Lung (tissue), 12 donors: ENCODE results near the gene ELFN1. TPM values are rescaled to one million over a fixed set of nuclear protein-coding genes. Genes with fewer than 3 reads are reported as not detected.

Source experiments
- ATAC-seq: fragments of 200-7000 bp; cut with Tn5 transposase; one replicate; pipeline ENCODE4 v1.9.1; 2020; ENCODE audit warnings: moderate number of reproducible peaks; ENCODE audit not compliant: insufficient read depth, low FRiP score
- DNase-seq, 3 donors: peaks; one replicate each; pipeline ENCODE4 v3.0.0-alpha.2; 2013 to 2017
- H3K27ac ChIP-seq, 2 donors: one replicate each; pipeline ENCODE4 v1.5.1; 2013; ENCODE audit warnings: mild to moderate bottlenecking in 2 of 2, moderate library complexity in 2 of 2, control low read depth in 1 of 2, inconsistent platforms in 1 of 2, low read depth in 1 of 2, low read length in 1 of 2
- H3K27me3 ChIP-seq, 3 donors: one replicate each; pipeline ENCODE4 v1.5.1; 2013; ENCODE audit warnings: low read length in 2 of 3; ENCODE audit not compliant: control insufficient read depth in 3 of 3, insufficient read depth in 3 of 3
- H3K36me3 ChIP-seq, 4 donors: one replicate each; pipeline ENCODE4 v1.5.1; 2013; ENCODE audit warnings: low read length in 4 of 4, mild to moderate bottlenecking in 1 of 4, moderate library complexity in 1 of 4; ENCODE audit not compliant: control insufficient read depth in 4 of 4, insufficient read depth in 4 of 4
- H3K4me1 ChIP-seq, 5 donors: one replicate each; pipeline ENCODE4 v1.5.1; 2013; ENCODE audit warnings: low read length in 5 of 5, mild to moderate bottlenecking in 2 of 5, moderate library complexity in 1 of 5; ENCODE audit not compliant: control insufficient read depth in 5 of 5, insufficient read depth in 5 of 5
- H3K4me3 ChIP-seq: one replicate; pipeline ENCODE4 v1.5.1; 2013; ENCODE audit warnings: mild to moderate bottlenecking, control low read depth, moderate library complexity
- H3K9ac ChIP-seq, 2 donors: one replicate each; pipeline ENCODE4 v1.5.1; 2013; ENCODE audit warnings: low read length in 2 of 2, control low read depth in 1 of 2; ENCODE audit not compliant: insufficient read depth in 1 of 2
- H3K9me3 ChIP-seq, 4 donors: one replicate each; pipeline ENCODE4 v1.5.1; 2013; ENCODE audit warnings: low read length in 3 of 4, mild to moderate bottlenecking in 1 of 4, moderate library complexity in 1 of 4; ENCODE audit not compliant: control insufficient read depth in 4 of 4, insufficient read depth in 3 of 4
- CTCF ChIP-seq: IDR thresholded peaks from 2 replicates; pipeline ENCODE4 v1.5.1; 2012; ENCODE audit warnings: mild to moderate bottlenecking; ENCODE audit errors: control extremely low read depth, extremely low read depth
- WGBS, 2 donors: extraction: QIAGEN DNeasy Blood & Tissue Kit; methylation state at CpG; one replicate each; pipeline ENCODE4 v1.1.7; 2013; 5-methylcytosine and 5-hydroxymethylcytosine counted together
- polyA plus RNA-seq, 2 donors: library from polyadenylated mRNA; stranded (reverse); fragments of 200-250 nt; gene quantifications; one replicate each; pipeline ENCODE4 v1.2.1, GENCODE V29; 2013
- total RNA-seq, 2 donors: library from RNA; depleted of rRNA in 1 of 2; stranded (reverse); fragments of >200 nt in 1 of 2; gene quantifications; one replicate each; pipeline ENCODE4 v1.2.1, GENCODE V29; 2014 to 2021
- donor health status: control.
- donor health status: control.
- donor health status: Bipolar disorder and iron deficiency.
- donor health status: healthy.
- donor health status: DM: yes; HTN: yes; CAD: no.

Gene ELFN1
- total and polyA plus RNA-seq, 4 donors, result 0.43 to 1.4 (median 1.0) TPM

GRCh38 chr7:1650363-1651030 is 19.6 kb upstream of the ELFN1 start:
- H3K36me3 ChIP-seq, result no peaks in the 10 kb centered on the region
- no peak for TF ChIP-seq CTCF
- H3K9ac ChIP-seq, result no peak overlapping the region
- H3K4me3 ChIP-seq, result no peak overlapping the region
- 78 to 87% methylated on average over 23 of the region's 23 CpGs for WGBS, 2 donors
- DNase-seq (peak in 1 of 3 donors; percentile 11), ATAC-seq (no peak)
- peaks cover 0 to 27% (median 4%) of the 10 kb centered on the region in 5 donors for H3K4me1 ChIP-seq
- peaks cover 0 to 7% (median 0%) of the 10 kb centered on the region in 4 donors for H3K9me3 ChIP-seq
- no peak overlapping the region for H3K27ac ChIP-seq
- peaks cover 4 to 19% (median 7%) of the 10 kb centered on the region in 3 donors for H3K27me3 ChIP-seq

- ATAC-seq (no peak), DNase-seq (peak in 1 of 3 donors; percentile 7)
- Histone ChIP-seq H3K36me3 (no peaks in the 10 kb centered on the region), H3K4me3 (no peak overlapping the region), H3K27ac (no peak overlapping the region), H3K9me3 (peaks cover 0 to 7% (median 0%) of the 10 kb centered on the region in 4 donors), H3K4me1 (peaks cover 0 to 27% (median 4%) of the 10 kb centered on the region in 5 donors), H3K9ac (no peak overlapping the region), H3K27me3 (peaks cover 4 to 19% (median 7%) of the 10 kb centered on the region in 3 donors)
- TF ChIP-seq CTCF, result no peak
- 73 to 87% methylated on average over 13 of the region's 13 CpGs for WGBS, 2 donors
Measured at GRCh38 chr7:1651031-1651446, 19.0 kb upstream of the ELFN1 start.

- peaks cover 4 to 14% (median 7%) of the 10 kb centered on the region in 3 donors for H3K27me3 ChIP-seq
- H3K27ac ChIP-seq, result no peak overlapping the region
- no peaks in the 10 kb centered on the region for H3K36me3 ChIP-seq
- DNase-seq (peak in 1 of 3 donors; percentile 4), ATAC-seq (no peak)
- no peak overlapping the region for H3K9ac ChIP-seq
- H3K9me3 ChIP-seq, result peaks cover 0 to 7% (median 0%) of the 10 kb centered on the region in 4 donors
- 81 to 87% methylated on average over 6 of the region's 6 CpGs for WGBS, 2 donors
- TF ChIP-seq CTCF, result no peak
- H3K4me1 ChIP-seq, result peaks cover 0 to 23% (median 4%) of the 10 kb centered on the region in 5 donors
- no peak overlapping the region for H3K4me3 ChIP-seq
Measured at GRCh38 chr7:1651891-1652290, 18.2 kb upstream of the ELFN1 start.

GRCh38 chr7:1653500-1653899 is 16.6 kb upstream of the ELFN1 start:
- no peaks in the 10 kb centered on the region for H3K36me3 ChIP-seq
- H3K27me3 ChIP-seq, result peaks cover 4 to 16% (median 7%) of the 10 kb centered on the region in 3 donors
- no peak for ATAC-seq
- 94 to 96% methylated on average over 4 of the region's 4 CpGs for WGBS, 2 donors
- peaks cover 0 to 7% (median 0%) of the 10 kb centered on the region in 5 donors for H3K4me1 ChIP-seq
- DNase-seq, result no peak
- no peak overlapping the region for H3K27ac ChIP-seq
- no peak for TF ChIP-seq CTCF
- no peak overlapping the region for H3K4me3 ChIP-seq
- H3K9ac ChIP-seq, result no peak overlapping the region
- H3K9me3 ChIP-seq, result peaks cover 0 to 9% (median 0%) of the 10 kb centered on the region in 4 donors
